Measurements from ENCODE around the gene COBLL1. TPM values are rescaled to one million over a fixed set of nuclear protein-coding genes. Genes with fewer than 3 reads are reported as not detected.

COBLL1 gene
- total RNA-seq, 3 donors from 2014 or later: 19.5 to 30.0 (median 26.1) TPM

GRCh38 chr2:164655336-164655735 lies 186.3 kb downstream of the COBLL1 start:
- no peak for ATAC-seq
- H3K36me3 ChIP-seq (ENCODE audit: low read depth): no peaks in the 10 kb centered on the region
- TF ChIP-seq CTCF (IDR thresholded peaks at IDR 0.05): no peak
- H3K4me1 ChIP-seq (ENCODE audit: low read depth): no peaks in the 10 kb centered on the region
- no peak overlapping the region for H3K4me3 ChIP-seq
- intact Hi-C loops (cut with DNase I, micrococcal nuclease): no loop called here
- DNase-seq: no peak
- peaks cover 13% of the 10 kb centered on the region for H3K9me3 ChIP-seq

GRCh38 chr2:164651361-164651760 lies 190.3 kb downstream of the COBLL1 start:
- no peak for TF ChIP-seq CTCF (IDR thresholded peaks at IDR 0.05)
- intact Hi-C loops (cut with DNase I, micrococcal nuclease): no loop called here
- Histone ChIP-seq H3K4me1 (ENCODE audit: low read depth) (no peaks in the 10 kb centered on the region), H3K9me3 (peaks cover 34% of the 10 kb centered on the region), H3K36me3 (ENCODE audit: low read depth) (no peaks in the 10 kb centered on the region), H3K4me3 (no peak overlapping the region)
- ATAC-seq (no peak), DNase-seq (no peak)

GRCh38 chr2:164644036-164644700 lies 197.5 kb downstream of the COBLL1 start:
- intact Hi-C loops (cut with DNase I, micrococcal nuclease): no loop called here
- TF ChIP-seq CTCF (IDR thresholded peaks at IDR 0.05): no peak
- H3K9me3 ChIP-seq: peaks cover 10% of the 10 kb centered on the region
- H3K4me3 ChIP-seq: no peak overlapping the region
- H3K4me1 ChIP-seq (ENCODE audit: low read depth): no peaks in the 10 kb centered on the region
- no peaks in the 10 kb centered on the region for H3K36me3 ChIP-seq (ENCODE audit: low read depth)
- ATAC-seq: no peak
- no peak for DNase-seq

GRCh38 chr2:164642946-164643555 lies 198.6 kb downstream of the COBLL1 start:
- DNase-seq (no peak), ATAC-seq (no peak)
- no peak for TF ChIP-seq CTCF (IDR thresholded peaks at IDR 0.05)
- intact Hi-C loops (cut with DNase I, micrococcal nuclease): no loop called here
- no peak overlapping the region for H3K4me3 ChIP-seq
- H3K36me3 ChIP-seq (ENCODE audit: low read depth): no peaks in the 10 kb centered on the region
- H3K4me1 ChIP-seq (ENCODE audit: low read depth): no peaks in the 10 kb centered on the region
- H3K9me3 ChIP-seq: peaks cover under 1% of the 10 kb centered on the region

GRCh38 chr2:164642268-164642667 lies 199.4 kb downstream of the COBLL1 start:
- H3K4me1 ChIP-seq (ENCODE audit: low read depth): no peaks in the 10 kb centered on the region
- no peak for ATAC-seq
- intact Hi-C loops (cut with DNase I, micrococcal nuclease): no loop called here
- no peaks in the 10 kb centered on the region for H3K36me3 ChIP-seq (ENCODE audit: low read depth)
- no peak for TF ChIP-seq CTCF (IDR thresholded peaks at IDR 0.05)
- no peak overlapping the region for H3K4me3 ChIP-seq
- no peak for DNase-seq
- no peaks in the 10 kb centered on the region for H3K9me3 ChIP-seq

Other genes starting within 250 kb of the COBLL1 start
- 1 to 10 TPM in 2 of 3 donors, under 1 TPM in 1; 0.77 to 3.4 (median 1.5) TPM for gene GRB14, start 220.3 kb downstream of the COBLL1 start, total RNA-seq
- 1 to 10 TPM; 2.1 to 8.6 (median 2.5) TPM for gene SLC38A11, start 113.7 kb upstream of the COBLL1 start, total RNA-seq